ENCODE results near the gene HSPA1A. TPM values are rescaled to one million over a fixed set of nuclear protein-coding genes. Genes with fewer than 3 reads are reported as not detected.

The HSPA1A gene
- total and polyA plus RNA-seq, 9 of the 15 experiments (the other 6 are each of a cell fraction or from before 2014, with no cell fraction given), result 2.2 to 273 (median 107) TPM

GRCh38 chr6:31822036-31822821, 6.9 kb downstream of the HSPA1A start (continued):
- no peak; the same call in 1 of the 2 replicates for TF ChIP-seq CBX5 (IDR thresholded peaks at IDR 0.05; ENCODE audit: borderline replicate concordance, low read depth)
- TF ChIP-seq MTA3 (IDR thresholded peaks at IDR 0.05; ENCODE audit: borderline replicate concordance), result no peak
- TF ChIP-seq MLX (CRISPR knock-in tag; conservative IDR thresholded peaks at IDR 0.05), result no peak
- TF ChIP-seq ZNF551 (CRISPR knock-in tag; IDR thresholded peaks at IDR 0.05), result peak; percentile 79; the same call in 1 of the 2 replicates
- no peak for TF ChIP-seq CEBPZ (IDR thresholded peaks at IDR 0.05; ENCODE audit: borderline replicate concordance, low read depth, low read length)
- TF ChIP-seq RAD21 (CRISPR knock-in tag; conservative IDR thresholded peaks at IDR 0.05 in 1 of 2, IDR thresholded peaks at IDR 0.05 in 1 of 2), result no peak; a peak in 1 of 4 replicates
- peak; percentile 77 for TF ChIP-seq EP300 (IDR thresholded peaks at IDR 0.05; ENCODE audit: low read length)
- TF ChIP-seq, protein P1, sequence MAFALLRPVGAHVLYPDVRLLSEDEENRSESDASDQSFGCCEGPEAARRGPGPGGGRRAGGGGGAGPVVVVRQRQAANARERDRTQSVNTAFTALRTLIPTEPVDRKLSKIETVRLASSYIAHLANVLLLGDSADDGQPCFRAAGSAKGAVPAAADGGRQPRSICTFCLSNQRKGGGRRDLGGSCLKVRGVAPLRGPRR (CRISPR knock-in tag; IDR thresholded peaks at IDR 0.05), result no peak
- TF ChIP-seq ETV6 (IDR thresholded peaks at IDR 0.05; ENCODE audit: borderline replicate concordance in 1 of 2, low read depth in 2 of 2, low read length in 1 of 2), result peak in 1 of 2 experiments; percentile 23; a peak in 1 of 4 replicates
- TF ChIP-seq ETV6 (CRISPR knock-in tag; IDR thresholded peaks at IDR 0.05; ENCODE audit: borderline replicate concordance), result no peak
- TF ChIP-seq ZMIZ1 (IDR thresholded peaks at IDR 0.05; ENCODE audit: low read depth in 2 of 2, low read length in 2 of 2), result 0 out of 4 replicates have a peak, but pooled peaks of 1 of the 2 experiments have one; percentile 12
- TF ChIP-seq FIP1L1 (IDR thresholded peaks at IDR 0.05; ENCODE audit: low read depth, low read length, poor library complexity, severe bottlenecking), result no peak
- peak; percentile 21; the same call in 1 of the 2 replicates for TF ChIP-seq ZNF263 (CRISPR knock-in tag; IDR thresholded peaks at IDR 0.05; ENCODE audit: borderline replicate concordance)
- TF ChIP-seq GTF2F1 (IDR thresholded peaks at IDR 0.05; ENCODE audit: low read depth, low read length), result peak; percentile 91
